ENCODE measurements around the gene RNF31. TPM values are rescaled to one million over a fixed set of nuclear protein-coding genes. Genes with fewer than 3 reads are reported as not detected.

RNF31 gene
- total RNA-seq, 1 experiment from 2014 or later = 69.6 TPM

- H3K9me3 ChIP-seq (ENCODE audit: low read length) = no peaks in the 10 kb centered on the region
- TF ChIP-seq EZH2phosphoT487 (IDR thresholded peaks at IDR 0.05; ENCODE audit: borderline replicate concordance, low read length) (no peak), CTCF (conservative IDR thresholded peaks at IDR 0.05; ENCODE audit: low read depth, low read length) (no peak), EZH2 (IDR thresholded peaks at IDR 0.05; ENCODE audit: low read length, unreplicated experiment) (no peak)
- H4K20me1 ChIP-seq (ENCODE audit: low read length) = no peaks in the 10 kb centered on the region
- no peaks in the 10 kb centered on the region for H3K79me2 ChIP-seq (ENCODE audit: low read length)
- no TSS peak for BruUV-seq (replicated peaks)
- ChIA-PET POLR2A (ENCODE audit: unreplicated experiment) (no interaction called here), CTCF (no interaction called here)
- no peak overlapping the region for H3K27ac ChIP-seq (ENCODE audit: low read length)
- H3K9ac ChIP-seq (ENCODE audit: low read length) = no peak overlapping the region
- no peaks in the 10 kb centered on the region for H3K4me1 ChIP-seq (ENCODE audit: insufficient read depth, low read length)
- intact Hi-C loops (cut with micrococcal nuclease) = no loop called here
- H3K36me3 ChIP-seq (ENCODE audit: low read depth, low read length) = peaks cover 41% of the 10 kb centered on the region; the same call in 1 of the 2 replicates
- no peak overlapping the region for H3K4me2 ChIP-seq (ENCODE audit: low read length)
- no peak overlapping the region for H3K4me3 ChIP-seq (ENCODE audit: low read length)
- H3K9me2 ChIP-seq (replicated peaks; ENCODE audit: low read length) = no peaks in the 10 kb centered on the region
- H3F3A ChIP-seq (ENCODE audit: low read length, unreplicated experiment) = peaks cover 4% of the 10 kb centered on the region
- ATAC-seq = no peak
- H3K27me3 ChIP-seq (ENCODE audit: low read length) = no peaks in the 10 kb centered on the region
- no peak for DNase-seq
- H2AFZ ChIP-seq (ENCODE audit: low read length) = no peak overlapping the region
Measured at GRCh38 chr14:24155100-24155499, 7.8 kb downstream of the RNF31 start.

GRCh38 chr14:24156840-24157239 is 9.5 kb downstream of the RNF31 start:
- Histone ChIP-seq H3K27me3 (ENCODE audit: low read length) (no peaks in the 10 kb centered on the region), H3K79me2 (ENCODE audit: low read length) (no peaks in the 10 kb centered on the region), H3K36me3 (ENCODE audit: low read depth, low read length) (peaks cover 36% of the 10 kb centered on the region; the same call in 1 of the 2 replicates), H4K20me1 (ENCODE audit: low read length) (no peaks in the 10 kb centered on the region), H3K9me2 (replicated peaks; ENCODE audit: low read length) (no peaks in the 10 kb centered on the region), H3F3A (ENCODE audit: low read length, unreplicated experiment) (peaks cover 4% of the 10 kb centered on the region), H3K4me1 (ENCODE audit: insufficient read depth, low read length) (peaks cover 12% of the 10 kb centered on the region), H3K4me2 (ENCODE audit: low read length) (no peak overlapping the region), H3K27ac (ENCODE audit: low read length) (no peak overlapping the region), H3K4me3 (ENCODE audit: low read length) (no peak overlapping the region), H3K9me3 (ENCODE audit: low read length) (no peaks in the 10 kb centered on the region), H3K9ac (ENCODE audit: low read length) (no peak overlapping the region), H2AFZ (ENCODE audit: low read length) (no peak overlapping the region)
- CTCF ChIA-PET = no interaction called here
- no peak for ATAC-seq
- POLR2A ChIA-PET (ENCODE audit: unreplicated experiment) = no interaction called here
- DNase-seq = no peak
- no peak for TF ChIP-seq EZH2phosphoT487 (IDR thresholded peaks at IDR 0.05; ENCODE audit: borderline replicate concordance, low read length)
- no peak for TF ChIP-seq EZH2 (IDR thresholded peaks at IDR 0.05; ENCODE audit: low read length, unreplicated experiment)
- TF ChIP-seq CTCF (conservative IDR thresholded peaks at IDR 0.05; ENCODE audit: low read depth, low read length) = no peak
- BruUV-seq (replicated peaks) = no TSS peak
- intact Hi-C loops (cut with micrococcal nuclease) = no loop called here

GRCh38 chr14:24157331-24157730 is 10.0 kb downstream of the RNF31 start:
- Histone ChIP-seq H3K27ac (ENCODE audit: low read length) (no peak overlapping the region), H4K20me1 (ENCODE audit: low read length) (no peaks in the 10 kb centered on the region), H3K4me2 (ENCODE audit: low read length) (no peak overlapping the region), H3K4me3 (ENCODE audit: low read length) (no peak overlapping the region), H3K9ac (ENCODE audit: low read length) (no peak overlapping the region), H3K79me2 (ENCODE audit: low read length) (no peaks in the 10 kb centered on the region), H3K4me1 (ENCODE audit: insufficient read depth, low read length) (peaks cover 13% of the 10 kb centered on the region), H3F3A (ENCODE audit: low read length, unreplicated experiment) (peaks cover 4% of the 10 kb centered on the region), H3K36me3 (ENCODE audit: low read depth, low read length) (peaks cover 34% of the 10 kb centered on the region; the same call in 1 of the 2 replicates), H3K27me3 (ENCODE audit: low read length) (no peaks in the 10 kb centered on the region), H3K9me2 (replicated peaks; ENCODE audit: low read length) (no peaks in the 10 kb centered on the region), H3K9me3 (ENCODE audit: low read length) (no peaks in the 10 kb centered on the region), H2AFZ (ENCODE audit: low read length) (no peak overlapping the region)
- ATAC-seq (no peak), DNase-seq (no peak)
- POLR2A ChIA-PET (ENCODE audit: unreplicated experiment) = no interaction called here
- TF ChIP-seq CTCF (conservative IDR thresholded peaks at IDR 0.05; ENCODE audit: low read depth, low read length) = no peak
- no peak for TF ChIP-seq EZH2 (IDR thresholded peaks at IDR 0.05; ENCODE audit: low read length, unreplicated experiment)
- no peak for TF ChIP-seq EZH2phosphoT487 (IDR thresholded peaks at IDR 0.05; ENCODE audit: borderline replicate concordance, low read length)
- CTCF ChIA-PET = no interaction called here
- no TSS peak for BruUV-seq (replicated peaks)
- intact Hi-C loops (cut with micrococcal nuclease) = no loop called here
